GM12878 (cell line): Measurements from ENCODE around the gene PSMA8. TPM values are rescaled to one million over a fixed set of nuclear protein-coding genes. Genes with fewer than 3 reads are reported as not detected.

Experiments
- ATAC-seq: fragments of 200-7000 bp; cut with Tn5 transposase; 3 replicates; pipeline ENCODE4 v1.9.1; 2020; ENCODE audit warnings: mild to moderate bottlenecking, moderate library complexity
- BruUV-seq: library from RNA; stranded (reverse); fragments of 400-500 nt; replicated peaks from 2 replicates; lab custom pipeline; 2021; lab: Mats Ljungman, UMichigan
- CTCF ChIA-PET: fragments of 300-600 bp; sonication (Branson Sonifier 250); formaldehyde crosslinking; extraction: SDS; loops from one replicate; lab custom pipeline; 2021; ENCODE audit warnings: inconsistent platforms; lab: Yijun Ruan, JAX
- POLR2A ChIA-PET: fragments of 350-600 bp; formaldehyde crosslinking; extraction: SDS; loops from one replicate; lab custom pipeline; 2021; ENCODE audit warnings: inconsistent platforms; lab: Charles Lee
- RAD21 ChIA-PET: fragments of 300-600 bp; sonication (Branson Sonifier 250); formaldehyde crosslinking; loops from one replicate; lab custom pipeline; 2023; ENCODE audit warnings: antibody characterized with exemption; ENCODE audit not compliant: unreplicated experiment; lab: Charles Lee
- SMC1A ChIA-PET: fragments of 300-600 bp; sonication (Branson Sonifier 250); formaldehyde crosslinking; loops from one replicate; lab custom pipeline; 2023; ENCODE audit not compliant: unreplicated experiment, uncharacterized antibody; lab: Charles Lee
- DNase-seq: peaks from one replicate; pipeline ENCODE4 v3.0.0-alpha.2; 2011; ENCODE audit warnings: low read depth, low spot score
- FAIRE-seq: peaks from 3 replicates; lab custom pipeline; 2011; peaks lifted over from hg19 to GRCh38; lab: Jason Lieb, UNC
- H2AFZ ChIP-seq: 2 replicates; pipeline ENCODE4 v1.6.0; 2011; ENCODE audit warnings: low read depth, low read length, control low read depth; ENCODE audit not compliant: control insufficient read depth
- H3K27ac ChIP-seq: 2 replicates; pipeline ENCODE4 v1.5.1; 2011; ENCODE audit warnings: control low read depth; ENCODE audit not compliant: control insufficient read depth, insufficient read depth
- H3K27me3 ChIP-seq, 2 experiments: replicated peaks in 1 of 2; 2 replicates each; pipeline versions ENCODE4 v1.6.0 to v1.6.1; 2011; ENCODE audit warnings: low read length in 1 of 2; ENCODE audit not compliant: control insufficient read depth in 2 of 2, insufficient read depth in 2 of 2
- H3K36me3 ChIP-seq, 2 experiments: 2 replicates each; pipeline ENCODE4 v1.5.1; 2011; ENCODE audit warnings: low read length in 1 of 2; ENCODE audit not compliant: control insufficient read depth in 2 of 2, insufficient read depth in 2 of 2
- H3K4me1 ChIP-seq: 2 replicates; pipeline ENCODE4 v1.6.1; 2011; ENCODE audit warnings: mild to moderate bottlenecking, low read length, moderate library complexity, mixed read lengths; ENCODE audit not compliant: control insufficient read depth, insufficient read depth
- H3K4me2 ChIP-seq: 2 replicates; pipeline ENCODE4 v1.6.0; 2011; ENCODE audit warnings: control low read depth; ENCODE audit not compliant: control insufficient read depth, insufficient read depth
- H3K4me3 ChIP-seq: fragments of 200-600 bp; sonication (generic); 2 replicates; pipeline ENCODE4 v1.5.1; 2016
- H3K79me2 ChIP-seq: 2 replicates; pipeline ENCODE4 v1.6.0; 2011; ENCODE audit warnings: low read length; ENCODE audit not compliant: control insufficient read depth, insufficient read depth
- H3K9ac ChIP-seq: 2 replicates; pipeline ENCODE4 v1.8.0; 2011; ENCODE audit warnings: low read length, control low read depth, mixed read lengths; ENCODE audit not compliant: control insufficient read depth, insufficient read depth
- H3K9me3 ChIP-seq: replicated peaks from 3 replicates; pipeline ENCODE4 v1.5.1; 2011; ENCODE audit warnings: mild to moderate bottlenecking, low read length; ENCODE audit not compliant: control insufficient read depth, insufficient read depth
- H4K20me1 ChIP-seq: 2 replicates; pipeline ENCODE4 v1.6.0; 2011; ENCODE audit not compliant: control insufficient read depth, insufficient read depth
- BHLHE40 ChIP-seq, 2 experiments: fragments of 450-650 bp in 1 of 2; IDR thresholded peaks; 2 replicates each; pipeline ENCODE4 v1.6.1; 2011 to 2017; ENCODE audit warnings: low read depth in 2 of 2, borderline replicate concordance in 1 of 2, improper control_type of control experiment in 1 of 2, low read length in 1 of 2, mild to moderate bottlenecking in 1 of 2
- HDAC6 ChIP-seq: fragments of 200-600 bp; sonication (generic); IDR thresholded peaks from one replicate; pipeline ENCODE4 v1.8.0; 2017; ENCODE audit warnings: antibody characterized with exemption; ENCODE audit not compliant: unreplicated experiment
- MXI1 ChIP-seq: fragments of 150-350 bp; IDR thresholded peaks from 2 replicates; pipeline ENCODE4 v1.6.1; 2011; ENCODE audit warnings: low read depth, mild to moderate bottlenecking, inconsistent platforms, low read length, improper control_type of control experiment
- POU2F2 ChIP-seq: IDR thresholded peaks from 3 replicates; pipeline ENCODE4 v1.6.1; 2011; ENCODE audit warnings: low read depth, mild to moderate bottlenecking, low read length, borderline replicate concordance
- RFX5 ChIP-seq: IDR thresholded peaks from 2 replicates; pipeline ENCODE4 v1.6.1; 2011; ENCODE audit warnings: low read depth, low read length, improper control_type of control experiment
- RUNX3 ChIP-seq: IDR thresholded peaks from 2 replicates; pipeline ENCODE4 v1.6.1; 2012; ENCODE audit warnings: low read length, inconsistent platforms
- SIN3A ChIP-seq: IDR thresholded peaks from 2 replicates; pipeline ENCODE4 v1.6.1; 2012; ENCODE audit warnings: low read depth, low read length, improper control_type of control experiment
- SPI1 ChIP-seq: IDR thresholded peaks from 2 replicates; pipeline ENCODE4 v1.6.1; 2011; ENCODE audit warnings: low read depth, mild to moderate bottlenecking, low read length, moderate library complexity, borderline replicate concordance; ENCODE audit not compliant: insufficient read depth
- SUPT20H ChIP-seq: IDR thresholded peaks from 2 replicates; pipeline ENCODE4 v1.6.1; 2011; ENCODE audit warnings: low read depth, mild to moderate bottlenecking, low read length, moderate library complexity, borderline replicate concordance; ENCODE audit not compliant: control insufficient read depth
- TARDBP ChIP-seq: IDR thresholded peaks from 2 replicates; pipeline ENCODE4 v1.6.1; 2016; ENCODE audit warnings: borderline replicate concordance
- TBL1XR1 ChIP-seq: IDR thresholded peaks from 2 replicates; pipeline ENCODE4 v1.6.1; 2012; ENCODE audit warnings: low read depth, low read length, improper control_type of control experiment
- ZBED1 ChIP-seq: IDR thresholded peaks from 2 replicates; pipeline ENCODE4 v1.6.1; 2016; ENCODE audit warnings: borderline replicate concordance
- WGBS: methylation state at CpG from one replicate; pipeline ENCODE4 v1.1.6; 2016; ENCODE audit warnings: low lambda C conversion rate; ENCODE audit not compliant: insufficient replicate concordance, insufficient coverage; ENCODE audit errors: missing lambda C conversion rate; 5-methylcytosine and 5-hydroxymethylcytosine counted together
- in situ Hi-C: fragments of 300-500 bp; cut with MboI; formaldehyde crosslinking; loops from 9 replicates; pipeline ENCODE4 v1.14.3; 2018; ENCODE audit warnings: mixed read lengths
- intact Hi-C: fragments of 100-400 bp; cut with micrococcal nuclease; formaldehyde crosslinking; loops from one replicate; pipeline ENCODE4 v1.14.2; 2022; ENCODE audit not compliant: unreplicated experiment
- polyA plus RNA-seq, 11 experiments: library from polyadenylated mRNA; depleted of rRNA in 4 of 11; unstranded in 6 of 11; stranded (reverse) in 5 of 11; fragments of >200 nt; fragmentation: Nextera tagmentation in 4 of 11; fragmentation: Illumina TruSeq in 1 of 11; extraction: Ambion mirVana in 4 of 11; extraction: Trizol in 1 of 11; gene quantifications; 1 replicate in 1 of 11; 2 replicates in 10 of 11; pipeline versions ENCODE4 v1.2.1 to v1.2.3, GENCODE V29; 2011 to 2016; ENCODE audit warnings: inconsistent platforms in 2 of 11, missing spikeins in 2 of 11, low read depth in 1 of 11
- total RNA-seq, 4 experiments: library from RNA; depleted of rRNA in 3 of 4; stranded (reverse); fragments of >200 nt in 3 of 4; fragmentation: Illumina TruSeq in 1 of 4; extraction: Trizol in 1 of 4; gene quantifications; 2 replicates each; pipeline versions ENCODE4 v1.2.1 to v1.2.3, GENCODE V29; 2013 to 2021

Gene PSMA8
- total and polyA plus RNA-seq, 10 of the 15 experiments (the other 5 are each of a cell fraction or from before 2014, with no cell fraction given), result 0.07 to 0.15 (median 0.09) TPM; not detected in 6

- H3K27ac ChIP-seq, result peak overlapping the region; percentile 98
- H3K4me3 ChIP-seq, result peak overlapping the region; percentile 85
- H3K9me3 ChIP-seq, result no peaks in the 10 kb centered on the region; the same call in 2 of the 3 replicates
- peak overlapping the region; percentile 17 for H3K4me2 ChIP-seq
- BruUV-seq, result no TSS peak
- ChIA-PET RAD21 (interaction anchor here (1.0 to 2.5 kb wide), 5 partner anchors 85 to 196 kb away, joined by 3 to 14 read pairs (median 3); partner anchors contain the start of gene TAF4B), SMC1A (interaction anchor here (0.6 to 4.0 kb wide), 8 partner anchors 10 to 157 kb away, joined by 3 to 18 read pairs (median 3); no protein-coding TSS in a partner anchor), POLR2A (interaction anchor here (1.0 kb wide), 2 partner anchors 19 to 137 kb away, joined by 3 read pairs; partner anchors contain the start of gene TAF4B), CTCF (interaction anchor here (0.6 to 1.4 kb wide), 5 partner anchors 13 to 481 kb away, joined by 3 to 4 read pairs (median 3); no protein-coding TSS in a partner anchor)
- no peaks in the 10 kb centered on the region for H3K27me3 ChIP-seq
- peak; percentile 15 for ATAC-seq
- TF ChIP-seq SIN3A (peak; percentile 68; the same call in 1 of the 2 replicates), SUPT20H (no peak), HDAC6 (no peak), RFX5 (no peak), BHLHE40 (IDR thresholded peaks at IDR 0.05; ENCODE audit: borderline replicate concordance in 1 of 2, low read depth in 2 of 2, low read length in 1 of 2) (peak in 1 of 2 experiments; percentile 39; a peak in 1 of 4 replicates), MXI1 (peak; percentile 31; the same call in 1 of the 2 replicates), TBL1XR1 (0 out of 2 replicates have a peak, but pooled peaks have one; percentile 28), ZBED1 (peak; percentile 99; the same call in 1 of the 2 replicates), TARDBP (no peak), POU2F2 (no peak), SPI1 (peak; percentile 18; the same call in 1 of the 2 replicates), RUNX3 (peak; percentile 29)
- peaks cover 54% of the 10 kb centered on the region for H3K79me2 ChIP-seq
- H3K9ac ChIP-seq, result peak overlapping the region; percentile 85
- FAIRE-seq, result no peak
- peaks cover 0 to 9% of the 10 kb centered on the region in 2 experiments; a peak in 2 of 4 replicates for H3K36me3 ChIP-seq
- peaks cover 2% of the 10 kb centered on the region; the same call in 1 of the 2 replicates for H4K20me1 ChIP-seq
- WGBS, result 4% methylated on average over 35 of the region's 35 CpGs
- no peak for DNase-seq
- intact Hi-C loops, result loop anchor here (5.0 kb wide), 3 partner anchors 103 to 203 kb away; partner anchors contain the start of gene TAF4B
- peaks cover 3% of the 10 kb centered on the region; the same call in 1 of the 2 replicates for H3K4me1 ChIP-seq
- in situ Hi-C loops, result no loop called here
- H2AFZ ChIP-seq, result peak overlapping the region; percentile 28
Measured at GRCh38 chr18:26089293-26090129, 44.2 kb upstream of the PSMA8 start.
